CD14-positive monocyte (primary cell): ENCODE results near the gene MYOZ1. TPM values are rescaled to one million over a fixed set of nuclear protein-coding genes. Genes with fewer than 3 reads are reported as not detected.

Experiments used
- DNase-seq, 3 donors: peaks; one replicate each; pipeline ENCODE4 v3.0.0-alpha.2; 2011 to 2022
- H2AFZ ChIP-seq: 2 replicates; pipeline ENCODE4 v1.6.0; 2012; ENCODE audit warnings: mild to moderate bottlenecking, low read depth, low read length, inconsistent platforms; ENCODE audit not compliant: insufficient read depth, poor library complexity, severe bottlenecking
- H3K27ac ChIP-seq, 2 donors: 1 replicate in 1 of 2; 2 replicates in 1 of 2; pipeline ENCODE4 v1.5.1; 2012 to 2013; ENCODE audit warnings: low read length in 2 of 2, control low read depth in 1 of 2, inconsistent platforms in 1 of 2, low read depth in 1 of 2, mild to moderate bottlenecking in 1 of 2
- H3K27me3 ChIP-seq, 2 donors: one replicate each; pipeline versions ENCODE4 v1.6.0 to v1.6.1; 2011 to 2013; ENCODE audit warnings: low read length in 2 of 2; ENCODE audit not compliant: control insufficient read depth in 2 of 2, insufficient read depth in 2 of 2
- H3K36me3 ChIP-seq, 2 donors: replicated peaks in 1 of 2; 1 replicate in 1 of 2; 2 replicates in 1 of 2; pipeline versions ENCODE4 v1.5.1 to v1.6.1; 2012 to 2013; ENCODE audit warnings: low read length in 2 of 2, control low read depth in 1 of 2, inconsistent platforms in 1 of 2, mild to moderate bottlenecking in 1 of 2; ENCODE audit not compliant: insufficient read depth in 2 of 2, control insufficient read depth in 1 of 2
- H3K4me1 ChIP-seq, 2 donors: 1 replicate in 1 of 2; 2 replicates in 1 of 2; pipeline versions ENCODE4 v1.5.1 to v1.6.1; 2012 to 2013; ENCODE audit warnings: low read length in 2 of 2, control low read depth in 1 of 2, inconsistent platforms in 1 of 2, mild to moderate bottlenecking in 1 of 2, moderate library complexity in 1 of 2; ENCODE audit not compliant: insufficient read depth in 2 of 2, control insufficient read depth in 1 of 2
- H3K4me2 ChIP-seq: replicated peaks from 2 replicates; pipeline ENCODE3; 2012; ENCODE audit warnings: low read length, moderate library complexity, mild to moderate bottlenecking; ENCODE audit not compliant: poor library complexity, severe bottlenecking; ENCODE audit errors: extremely low read depth
- H3K4me3 ChIP-seq, 3 experiments: fragments of 200-600 bp in 1 of 3; sonication (generic) in 1 of 3; replicated peaks in 1 of 3; 1 replicate in 2 of 3; 2 replicates in 1 of 3; pipeline ENCODE4 v1.5.1; 2011 to 2013; ENCODE audit warnings: low read length in 3 of 3, mild to moderate bottlenecking in 3 of 3, control low read depth in 2 of 3, low read depth in 2 of 3, inconsistent platforms in 1 of 3, moderate library complexity in 1 of 3
- H3K79me2 ChIP-seq: 2 replicates; pipeline ENCODE4 v1.6.0; 2012; ENCODE audit warnings: mild to moderate bottlenecking, control low read depth, inconsistent platforms, low read length, moderate library complexity; ENCODE audit not compliant: insufficient read depth
- H3K9ac ChIP-seq: 2 replicates; pipeline ENCODE4 v1.6.0; 2017; ENCODE audit warnings: low read length, mild to moderate bottlenecking; ENCODE audit not compliant: insufficient read depth, poor library complexity, severe bottlenecking
- H3K9me3 ChIP-seq, 2 donors: replicated peaks in 1 of 2; 1 replicate in 1 of 2; 2 replicates in 1 of 2; pipeline versions ENCODE4 v1.5.1 to v1.6.1; 2012 to 2013; ENCODE audit warnings: low read length in 2 of 2, control low read depth in 1 of 2; ENCODE audit not compliant: control insufficient read depth in 1 of 2, insufficient read depth in 1 of 2
- H4K20me1 ChIP-seq: 2 replicates; pipeline ENCODE4 v1.6.0; 2012; ENCODE audit warnings: mild to moderate bottlenecking, low read length, control low read depth, moderate library complexity; ENCODE audit not compliant: insufficient read depth
- H3K27ac Mint-ChIP-seq, 7 donors: one replicate each; pipeline ENCODE4 v1.8.0; 2020; ENCODE audit warnings: mild to moderate bottlenecking in 7 of 7, mixed read lengths in 7 of 7, moderate library complexity in 6 of 7, inconsistent platforms in 2 of 7
- H3K27me3 Mint-ChIP-seq, 3 donors: one replicate each; pipeline ENCODE4 v1.8.0; 2021 to 2022; ENCODE audit warnings: low read depth in 3 of 3, mild to moderate bottlenecking in 3 of 3, mixed read lengths in 3 of 3, moderate library complexity in 3 of 3, inconsistent platforms in 1 of 3
- H3K36me3 Mint-ChIP-seq, 2 donors: one replicate each; pipeline ENCODE4 v1.8.0; 2020; ENCODE audit warnings: mixed read lengths in 2 of 2, inconsistent platforms in 1 of 2, mild to moderate bottlenecking in 1 of 2
- H3K4me1 Mint-ChIP-seq: one replicate; pipeline ENCODE4 v1.8.0; 2020; ENCODE audit warnings: mild to moderate bottlenecking, mixed read lengths
- H3K4me3 Mint-ChIP-seq, 2 donors: one replicate each; pipeline ENCODE4 v1.8.0; 2020; ENCODE audit warnings: mild to moderate bottlenecking in 2 of 2, mixed read lengths in 2 of 2, moderate library complexity in 1 of 2
- H3K9me3 Mint-ChIP-seq, 7 donors: one replicate each; pipeline ENCODE4 v1.8.0; 2020 to 2022; ENCODE audit warnings: mixed read lengths in 7 of 7, mild to moderate bottlenecking in 6 of 7, moderate library complexity in 6 of 7, inconsistent platforms in 2 of 7
- CTCF ChIP-seq: fragments of 200-600 bp; IDR thresholded peaks from one replicate; pipeline ENCODE4 v1.8.0; 2022; ENCODE audit warnings: antibody characterized with exemption, mild to moderate bottlenecking
- WGBS: methylation state at CpG from one replicate; pipeline ENCODE4 v1.1.5; 2013; ENCODE audit warnings: missing lambda C conversion rate; ENCODE audit not compliant: insufficient coverage; 5-methylcytosine and 5-hydroxymethylcytosine counted together
- intact Hi-C, 2 donors: fragments of 100-400 bp; cut with micrococcal nuclease; formaldehyde crosslinking; loops; one replicate each; pipeline versions ENCODE4 v1.15.0 to v1.15.1; 2023
- polyA plus RNA-seq, 3 donors: library from polyadenylated mRNA; depleted of rRNA in 1 of 3; unstranded in 2 of 3; stranded (reverse) in 1 of 3; fragments of 300-500 nt in 2 of 3; fragments of >200 nt in 1 of 3; fragmentation: Illumina TruSeq in 2 of 3; gene quantifications; 1 replicate in 2 of 3; 2 replicates in 1 of 3; pipeline ENCODE4 v1.2.3, GENCODE V29; 2012 to 2021

The MYOZ1 gene
- polyA plus RNA-seq, 3 donors: not detected

- Histone ChIP-seq H3K4me3 (no peak overlapping the region), H3K4me2 (no peak overlapping the region), H2AFZ (no peak overlapping the region), H3K27ac (no peak overlapping the region), H4K20me1 (no peaks in the 10 kb centered on the region), H3K4me1 (no peaks in the 10 kb centered on the region), H3K9me3 (no peaks in the 10 kb centered on the region), H3K9ac (no peak overlapping the region), H3K36me3 (no peaks in the 10 kb centered on the region), H3K27me3 (no peaks in the 10 kb centered on the region), H3K79me2 (no peaks in the 10 kb centered on the region)
- DNase-seq: no peak
- TF ChIP-seq CTCF: no peak
- Mint-ChIP-seq H3K36me3 (no peaks in the 10 kb centered on the region), H3K4me1 (no peaks in the 10 kb centered on the region), H3K9me3 (peaks cover 0 to 2% (median 0%) of the 10 kb centered on the region in 7 donors), H3K4me3 (no peak overlapping the region), H3K27ac (no peak overlapping the region), H3K27me3 (peaks cover 0 to 4% (median 0%) of the 10 kb centered on the region in 3 donors)
- intact Hi-C loops: no loop called here
- 90% methylated on average over 3 of the region's 5 CpGs for WGBS
Observed at GRCh38 chr10:73634421-73634820, 6.9 kb downstream of the MYOZ1 start.

- no peak for TF ChIP-seq CTCF
- H3K27ac ChIP-seq: no peak overlapping the region
- Mint-ChIP-seq H3K27me3 (peaks cover 0 to 6% (median 0%) of the 10 kb centered on the region in 3 donors), H3K36me3 (no peaks in the 10 kb centered on the region), H3K27ac (no peak overlapping the region), H3K4me1 (peaks cover 14% of the 10 kb centered on the region), H3K9me3 (peaks cover 0 to 2% (median 0%) of the 10 kb centered on the region in 7 donors), H3K4me3 (no peak overlapping the region)
- H3K4me2 ChIP-seq: no peak overlapping the region
- H4K20me1 ChIP-seq: no peaks in the 10 kb centered on the region
- H3K36me3 ChIP-seq: no peaks in the 10 kb centered on the region
- H3K9ac ChIP-seq: no peak overlapping the region
- H3K27me3 ChIP-seq: no peaks in the 10 kb centered on the region
- WGBS: 100% methylated on average over 5 of the region's 5 CpGs
- H2AFZ ChIP-seq: no peak overlapping the region
- H3K79me2 ChIP-seq: peaks cover 4% of the 10 kb centered on the region
- intact Hi-C loops: no loop called here
- no peak for DNase-seq
- H3K4me1 ChIP-seq: peaks cover 16 to 17% of the 10 kb centered on the region in 2 donors
- no peaks in the 10 kb centered on the region for H3K9me3 ChIP-seq
- no peak overlapping the region for H3K4me3 ChIP-seq
Observed at GRCh38 chr10:73629165-73629564, 12.1 kb downstream of the MYOZ1 start.
